WTC11 (cell line): Measurements from ENCODE around the gene KRT6C. TPM values are rescaled to one million over a fixed set of nuclear protein-coding genes. Genes with fewer than 3 reads are reported as not detected.
"Not testable (repeated sequence)": the region's sequence is repeated elsewhere in the genome, so short reads cannot be mapped to it uniquely, and the experiment has no call there.

Experiments
- ATAC-seq: fragments of 200-7000 bp; cut with Tn5 transposase; 2 replicates; pipeline ENCODE4 v1.10.0; 2021; ENCODE audit warnings: mild to moderate bottlenecking, moderate library complexity
- CTCF ChIA-PET: fragments of 300-600 bp; sonication (Branson Sonifier 250); formaldehyde crosslinking; loops from one replicate; lab custom pipeline; 2021; ENCODE audit warnings: antibody characterized with exemption; lab: Charles Lee
- POLR2A ChIA-PET: fragments of 350-600 bp; sonication (Branson Sonifier 250); formaldehyde crosslinking; loops from one replicate; lab custom pipeline; 2021; ENCODE audit warnings: antibody characterized with exemption; lab: Charles Lee
- DNase-seq: peaks from one replicate; pipeline ENCODE4 v3.0.0; 2021; ENCODE audit warnings: low spot score
- H3K27ac Mint-ChIP-seq: 2 replicates; pipeline ENCODE4 v1.8.0; 2021; ENCODE audit warnings: mixed read lengths
- H3K27me3 Mint-ChIP-seq: 2 replicates; pipeline ENCODE4 v1.8.0; 2021; ENCODE audit warnings: low read depth, mild to moderate bottlenecking, moderate library complexity, mixed read lengths
- H3K36me3 Mint-ChIP-seq: 2 replicates; pipeline ENCODE4 v1.8.0; 2021; ENCODE audit warnings: mixed read lengths
- H3K4me1 Mint-ChIP-seq: 2 replicates; pipeline ENCODE4 v1.8.0; 2022; ENCODE audit warnings: mixed read lengths
- H3K4me3 Mint-ChIP-seq: 2 replicates; pipeline ENCODE4 v1.8.0; 2021; ENCODE audit warnings: mild to moderate bottlenecking, moderate library complexity, mixed read lengths
- H3K9me3 Mint-ChIP-seq: 2 replicates; pipeline ENCODE4 v1.8.0; 2021; ENCODE audit warnings: mixed read lengths
- ATF1 ChIP-seq: sonication (generic); formaldehyde crosslinking; IDR thresholded peaks from 2 replicates; pipeline ENCODE4 v1.8.1; 2023; ENCODE audit warnings: mild to moderate bottlenecking, moderate library complexity, missing genetic modification reagents
- ATF3 ChIP-seq: sonication (generic); formaldehyde crosslinking; conservative IDR thresholded peaks from 2 replicates; pipeline ENCODE4 v1.8.1; 2022; ENCODE audit warnings: mild to moderate bottlenecking, missing genetic modification reagents
- ELF4 ChIP-seq: sonication (generic); formaldehyde crosslinking; IDR thresholded peaks from 2 replicates; pipeline ENCODE4 v1.8.1; 2022; ENCODE audit warnings: low read depth, mild to moderate bottlenecking, moderate library complexity, missing genetic modification reagents
- ERG ChIP-seq: fragments of 250-450 bp; sonication (Bioruptor Pico); IDR thresholded peaks from 2 replicates; pipeline ENCODE4 v1.8.0; 2021; ENCODE audit warnings: mild to moderate bottlenecking
- ETV6 ChIP-seq: sonication (generic); formaldehyde crosslinking; IDR thresholded peaks from 2 replicates; pipeline ENCODE4 v1.8.1; 2022; ENCODE audit warnings: mild to moderate bottlenecking, missing genetic modification reagents
- FOXP1 ChIP-seq: sonication (generic); formaldehyde crosslinking; IDR thresholded peaks from 2 replicates; pipeline ENCODE4 v1.8.0; 2022; ENCODE audit warnings: missing genetic modification reagents, mild to moderate bottlenecking, moderate library complexity, borderline replicate concordance
- JUN ChIP-seq: sonication (generic); formaldehyde crosslinking; IDR thresholded peaks from 2 replicates; pipeline ENCODE4 v1.8.0; 2023; ENCODE audit warnings: mild to moderate bottlenecking, missing genetic modification reagents
- MXD4 ChIP-seq: fragments of 250-450 bp; sonication (Bioruptor Pico); IDR thresholded peaks from 2 replicates; pipeline ENCODE4 v1.8.0; 2021; ENCODE audit warnings: mild to moderate bottlenecking, moderate library complexity, borderline replicate concordance
- NFATC4 ChIP-seq: fragments of 250-450 bp; sonication (Bioruptor Pico); IDR thresholded peaks from 2 replicates; pipeline ENCODE4 v1.9.0; 2021; ENCODE audit warnings: mild to moderate bottlenecking
- NR1H2 ChIP-seq: sonication (generic); formaldehyde crosslinking; IDR thresholded peaks from 2 replicates; pipeline ENCODE4 v1.9.0; 2021; ENCODE audit warnings: mild to moderate bottlenecking, moderate library complexity, missing genetic modification reagents
- NR3C1 ChIP-seq: sonication (generic); formaldehyde crosslinking; conservative IDR thresholded peaks from 2 replicates; pipeline ENCODE4 v1.8.1; 2023; ENCODE audit warnings: low read depth, mild to moderate bottlenecking, missing genetic modification reagents
- OVOL2 ChIP-seq: fragments of 250-450 bp; sonication (Bioruptor Pico); IDR thresholded peaks from 2 replicates; pipeline ENCODE4 v1.9.0; 2021; ENCODE audit warnings: mild to moderate bottlenecking, borderline replicate concordance
- PRRX2 ChIP-seq: fragments of 250-450 bp; sonication (Bioruptor Pico); IDR thresholded peaks from 2 replicates; pipeline ENCODE4 v1.8.0; 2021; ENCODE audit warnings: mild to moderate bottlenecking
- RORB ChIP-seq: fragments of 250-450 bp; sonication (Bioruptor Pico); IDR thresholded peaks from 2 replicates; pipeline ENCODE4 v1.9.0; 2021; ENCODE audit warnings: mild to moderate bottlenecking
- SP1 ChIP-seq: sonication (generic); formaldehyde crosslinking; conservative IDR thresholded peaks from 2 replicates; pipeline ENCODE4 v1.8.1; 2022; ENCODE audit warnings: missing genetic modification reagents
- STAT6 ChIP-seq: sonication (generic); formaldehyde crosslinking; conservative IDR thresholded peaks from 2 replicates; pipeline ENCODE4 v1.8.1; 2023; ENCODE audit warnings: mild to moderate bottlenecking, low read depth, missing genetic modification reagents, moderate library complexity
- ZNF121 ChIP-seq: sonication (generic); formaldehyde crosslinking; IDR thresholded peaks from 2 replicates; pipeline ENCODE4 v1.8.0; 2023; ENCODE audit warnings: missing genetic modification reagents
- ZNF396 ChIP-seq: fragments of 250-450 bp; sonication (Bioruptor Pico); IDR thresholded peaks from 2 replicates; pipeline ENCODE4 v1.8.0; 2021; ENCODE audit warnings: mild to moderate bottlenecking, moderate library complexity, borderline replicate concordance
- ZNF416 ChIP-seq: fragments of 250-450 bp; sonication (Bioruptor Pico); IDR thresholded peaks from 2 replicates; pipeline ENCODE4 v1.9.0; 2021; ENCODE audit warnings: mild to moderate bottlenecking, inconsistent platforms
- total RNA-seq: library from RNA; stranded (reverse); gene quantifications from 3 replicates; pipeline ENCODE4 v1.2.3, GENCODE V29; 2021
- TF ChIP-seq, protein P1 (sequence below): sonication (generic); formaldehyde crosslinking; IDR thresholded peaks from 2 replicates; pipeline ENCODE4 v1.8.1; 2023; ENCODE audit warnings: mild to moderate bottlenecking, missing genetic modification reagents
- TF ChIP-seq, protein P2 (sequence below): sonication (generic); formaldehyde crosslinking; IDR thresholded peaks from 2 replicates; pipeline ENCODE4 v1.8.1; 2022; ENCODE audit warnings: mild to moderate bottlenecking, missing genetic modification reagents, moderate library complexity, borderline replicate concordance
- TF ChIP-seq, protein P3 (sequence below): fragments of 250-450 bp; sonication (Bioruptor Pico); conservative IDR thresholded peaks from 2 replicates; pipeline ENCODE4 v1.9.0; 2021; ENCODE audit warnings: mild to moderate bottlenecking

Gene KRT6C
- total RNA-seq, 1 experiment from 2014 or later, result not detected

- Mint-ChIP-seq H3K4me1 (peaks cover 8% of the 10 kb centered on the region), H3K27me3 (peaks cover 2% of the 10 kb centered on the region; the same call in 1 of the 2 replicates), H3K27ac (no peak overlapping the region), H3K4me3 (no peak overlapping the region), H3K36me3 (no peaks in the 10 kb centered on the region), H3K9me3 (no peaks in the 10 kb centered on the region)
- ATAC-seq (no peak), DNase-seq (no peak)
- CTCF ChIA-PET, result interaction anchor here (1.4 kb wide), 1 partner anchor 106 kb away, joined by 3 read pairs; no protein-coding TSS in a partner anchor
- POLR2A ChIA-PET, result no interaction called here
- TF ChIP-seq ATF1 (CRISPR knock-in tag) (no peak), MXD4 (no peak), ZNF396 (CRISPR knock-in tag) (no peak), NFATC4 (CRISPR knock-in tag) (no peak), NR3C1 (CRISPR knock-in tag) (no peak), FOXP1 (CRISPR knock-in tag) (no peak), ATF3 (CRISPR knock-in tag) (no peak), RORB (CRISPR knock-in tag) (no peak), PRRX2 (CRISPR knock-in tag) (no peak), ELF4 (no peak), OVOL2 (CRISPR knock-in tag) (no peak), ZNF416 (CRISPR knock-in tag) (no peak), ETV6 (CRISPR knock-in tag) (no peak), NR1H2 (CRISPR knock-in tag) (no peak)
- TF ChIP-seq, protein P1, sequence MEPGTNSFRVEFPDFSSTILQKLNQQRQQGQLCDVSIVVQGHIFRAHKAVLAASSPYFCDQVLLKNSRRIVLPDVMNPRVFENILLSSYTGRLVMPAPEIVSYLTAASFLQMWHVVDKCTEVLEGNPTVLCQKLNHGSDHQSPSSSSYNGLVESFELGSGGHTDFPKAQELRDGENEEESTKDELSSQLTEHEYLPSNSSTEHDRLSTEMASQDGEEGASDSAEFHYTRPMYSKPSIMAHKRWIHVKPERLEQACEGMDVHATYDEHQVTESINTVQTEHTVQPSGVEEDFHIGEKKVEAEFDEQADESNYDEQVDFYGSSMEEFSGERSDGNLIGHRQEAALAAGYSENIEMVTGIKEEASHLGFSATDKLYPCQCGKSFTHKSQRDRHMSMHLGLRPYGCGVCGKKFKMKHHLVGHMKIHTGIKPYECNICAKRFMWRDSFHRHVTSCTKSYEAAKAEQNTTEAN (CRISPR knock-in tag), result no peak
- TF ChIP-seq, protein P2, sequence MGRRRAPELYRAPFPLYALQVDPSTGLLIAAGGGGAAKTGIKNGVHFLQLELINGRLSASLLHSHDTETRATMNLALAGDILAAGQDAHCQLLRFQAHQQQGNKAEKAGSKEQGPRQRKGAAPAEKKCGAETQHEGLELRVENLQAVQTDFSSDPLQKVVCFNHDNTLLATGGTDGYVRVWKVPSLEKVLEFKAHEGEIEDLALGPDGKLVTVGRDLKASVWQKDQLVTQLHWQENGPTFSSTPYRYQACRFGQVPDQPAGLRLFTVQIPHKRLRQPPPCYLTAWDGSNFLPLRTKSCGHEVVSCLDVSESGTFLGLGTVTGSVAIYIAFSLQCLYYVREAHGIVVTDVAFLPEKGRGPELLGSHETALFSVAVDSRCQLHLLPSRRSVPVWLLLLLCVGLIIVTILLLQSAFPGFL (CRISPR knock-in tag), result no peak
- TF ChIP-seq, protein P3, sequence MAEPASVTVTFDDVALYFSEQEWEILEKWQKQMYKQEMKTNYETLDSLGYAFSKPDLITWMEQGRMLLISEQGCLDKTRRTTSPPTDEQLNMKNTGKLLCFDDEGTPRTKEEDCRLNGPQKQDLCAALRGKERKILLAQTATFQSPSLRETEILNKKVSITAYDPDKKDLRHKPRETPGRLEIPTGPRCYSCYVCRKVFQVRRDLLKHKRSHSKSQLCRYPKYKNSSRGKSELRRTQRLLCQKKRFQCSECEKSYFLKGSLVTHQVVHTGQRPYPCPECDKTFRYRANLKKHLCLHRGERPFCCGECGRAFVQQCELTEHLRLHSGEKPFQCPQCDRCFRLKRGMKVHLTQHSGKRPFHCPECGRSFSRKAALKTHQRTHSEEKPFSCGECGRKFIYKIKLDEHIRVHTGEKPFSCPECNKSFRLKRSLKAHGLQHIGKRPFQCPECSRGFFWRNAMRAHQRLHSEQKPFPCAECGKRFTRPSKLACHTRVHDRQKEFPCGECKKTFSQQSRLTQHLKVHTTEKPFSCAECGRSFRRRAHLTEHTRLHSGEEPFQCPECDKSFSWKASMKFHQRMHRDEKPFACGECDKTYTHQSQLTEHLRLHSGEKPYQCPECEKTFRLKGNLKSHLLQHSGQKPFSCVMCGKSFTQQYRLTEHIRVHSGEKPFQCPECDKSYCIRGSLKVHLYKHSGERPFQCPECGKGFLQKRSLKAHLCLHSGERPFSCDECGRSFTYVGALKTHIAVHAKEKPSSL (CRISPR knock-in tag), result no peak
Measured at GRCh38 chr12:52501490-52501889, 27.9 kb upstream of the KRT6C start.

DNA sequence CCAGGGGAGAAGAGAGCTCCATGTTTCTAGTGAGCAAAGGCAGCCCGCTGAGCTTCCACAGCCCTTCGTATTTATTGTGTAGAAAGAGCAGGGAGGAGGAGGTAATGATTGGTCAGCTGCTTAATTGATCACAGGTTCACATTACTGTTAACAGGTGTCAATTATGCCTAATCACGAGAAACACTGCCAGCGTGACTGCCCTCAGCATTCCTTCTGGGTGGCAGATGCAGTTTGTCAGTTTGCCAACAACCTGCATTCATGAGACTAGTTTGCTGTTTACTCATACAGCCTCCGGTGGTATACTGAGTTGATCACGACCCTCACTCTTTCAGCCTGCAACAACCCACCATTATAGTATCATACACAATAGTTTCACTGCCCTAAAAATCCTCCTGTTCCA lies 27.0 kb upstream of the KRT6C start:
- ATAC-seq, POLR2A ChIA-PET, H3K36me3 Mint-ChIP-seq, H3K27ac Mint-ChIP-seq, H3K4me3 Mint-ChIP-seq, DNase-seq, H3K9me3 Mint-ChIP-seq, H3K27me3 Mint-ChIP-seq: not testable (repeated sequence)
- CTCF ChIA-PET, result interaction anchor here (0.8 to 1.2 kb wide), 3 partner anchors 27 to 370 kb away, joined by 3 to 4 read pairs (median 3); partner anchors contain the start of gene KRT6C
- H3K4me1 Mint-ChIP-seq, result peaks cover 17% of the 10 kb centered on the region

- H3K4me1 Mint-ChIP-seq, result peaks cover 23% of the 10 kb centered on the region
- no peaks in the 10 kb centered on the region for H3K36me3 Mint-ChIP-seq
- DNase-seq (no peak), ATAC-seq (no peak)
- CTCF ChIA-PET, result interaction anchor here (0.8 to 1.2 kb wide), 3 partner anchors 26 to 371 kb away, joined by 3 to 4 read pairs (median 3); partner anchors contain the start of gene KRT6C
- no peak overlapping the region for H3K4me3 Mint-ChIP-seq
- no peaks in the 10 kb centered on the region for H3K9me3 Mint-ChIP-seq
- H3K27me3 Mint-ChIP-seq, result peaks cover 2% of the 10 kb centered on the region; the same call in 1 of the 2 replicates
- no peak overlapping the region for H3K27ac Mint-ChIP-seq
- POLR2A ChIA-PET, result no interaction called here
- TF ChIP-seq FOXP1 (CRISPR knock-in tag), result no peak
- TF ChIP-seq JUN (CRISPR knock-in tag), result no peak
- no peak for TF ChIP-seq ZNF121 (CRISPR knock-in tag)
- no peak for TF ChIP-seq STAT6
- no peak for TF ChIP-seq ERG (CRISPR knock-in tag)
- no peak for TF ChIP-seq SP1 (CRISPR knock-in tag)
Measured at GRCh38 chr12:52499806-52500560, 26.4 kb upstream of the KRT6C start.
